HG03025 (cell line): ENCODE measurements around the gene HOXB6.

ENCODE experiments used
- ATAC-seq: cut with Tn5 transposase; IDR thresholded peaks from one replicate; pipeline ENCODE4 v1.9.1; 2021; ENCODE audit warnings: mild to moderate bottlenecking, moderate library complexity; ENCODE audit not compliant: unreplicated experiment, low FRiP score

The HOXB6 gene

GRCh38 chr17:48596735-48597527 is 7.9 kb downstream of the HOXB6 start:
- ATAC-seq: no peak

DNA sequence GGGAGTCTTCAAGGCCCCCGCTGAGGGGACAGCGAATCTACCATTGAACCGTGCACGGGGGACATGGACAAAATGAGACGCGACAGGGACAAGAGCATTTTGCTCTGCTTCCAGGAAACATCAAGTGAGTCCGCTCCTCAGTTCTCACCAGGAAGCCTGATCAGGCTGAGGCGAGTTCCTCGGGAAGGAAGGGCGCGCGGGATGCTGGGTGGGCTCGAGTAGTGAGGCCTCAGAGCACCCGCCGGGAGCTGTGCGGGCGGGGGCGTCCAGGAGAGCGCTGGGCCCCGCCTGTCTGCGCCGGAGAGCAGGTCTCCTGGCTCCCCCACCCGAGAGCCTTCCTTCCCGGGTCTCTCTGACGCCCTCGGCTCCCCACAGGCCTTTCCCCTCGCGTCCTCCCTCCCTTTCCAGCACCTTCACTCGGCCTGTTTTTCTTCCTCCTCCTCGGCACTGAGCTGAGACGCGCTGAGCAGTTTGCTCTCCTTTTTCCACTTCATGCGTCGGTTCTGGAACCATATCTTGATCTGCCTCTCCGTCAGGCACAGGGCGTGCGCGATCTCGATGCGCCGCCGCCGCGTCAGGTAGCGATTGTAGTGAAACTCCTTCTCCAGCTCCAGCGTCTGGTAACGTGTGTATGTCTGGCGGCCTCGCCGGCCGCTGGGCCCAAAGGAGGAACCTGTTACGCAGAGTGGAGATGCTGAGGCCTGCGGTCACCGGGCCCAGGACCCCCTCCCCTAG is 8.6 kb downstream of the HOXB6 start:
- no peak for ATAC-seq

GRCh38 chr17:48595278-48595999 is 9.3 kb downstream of the HOXB6 start:
- ATAC-seq: no peak

- no peak for ATAC-seq
Measured at GRCh38 chr17:48594538-48595277, 10.1 kb downstream of the HOXB6 start.

DNA sequence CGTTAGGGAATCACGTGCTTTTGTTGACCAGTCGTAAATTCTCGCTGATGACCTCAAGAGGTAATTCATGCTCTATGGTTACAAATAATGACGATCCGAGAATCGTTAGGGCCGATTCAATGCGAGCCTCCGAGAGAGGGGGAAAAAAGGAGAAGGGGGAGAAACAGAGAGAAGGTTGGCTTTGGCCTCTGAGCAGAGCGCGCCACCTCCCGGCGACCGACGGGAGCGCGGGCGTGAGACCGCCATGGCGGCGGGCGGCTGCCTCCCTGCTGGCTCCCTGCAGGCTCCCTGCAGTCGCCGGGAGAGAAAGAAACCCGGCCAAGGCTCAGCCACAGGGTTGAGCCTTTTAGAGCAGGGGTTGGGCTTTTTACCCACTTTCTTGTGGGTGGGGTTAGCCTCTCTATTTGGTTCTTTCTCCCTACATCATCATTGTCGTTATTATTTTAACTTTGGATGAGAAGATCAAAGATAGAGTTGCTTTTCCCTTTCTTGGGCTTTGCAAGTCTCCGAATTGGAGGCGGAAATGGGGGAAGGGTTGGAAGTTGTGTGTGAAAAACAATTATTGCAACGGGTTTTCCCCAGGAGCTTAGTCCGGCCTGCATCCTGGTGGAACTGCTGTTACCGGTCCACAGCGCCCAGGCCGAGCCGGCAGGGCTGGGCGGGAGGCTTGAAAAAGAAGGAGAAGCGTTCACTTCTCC is 10.8 kb downstream of the HOXB6 start:
- no peak for ATAC-seq

GRCh38 chr17:48593126-48593829 is 11.5 kb downstream of the HOXB6 start, which contains the start of gene HOXB5:
TSS of gene HOXB5 (minus strand) at chr17:48593779. CDS start at chr17:48593682, 97 bp downstream.
- ATAC-seq: no peak

DNA sequence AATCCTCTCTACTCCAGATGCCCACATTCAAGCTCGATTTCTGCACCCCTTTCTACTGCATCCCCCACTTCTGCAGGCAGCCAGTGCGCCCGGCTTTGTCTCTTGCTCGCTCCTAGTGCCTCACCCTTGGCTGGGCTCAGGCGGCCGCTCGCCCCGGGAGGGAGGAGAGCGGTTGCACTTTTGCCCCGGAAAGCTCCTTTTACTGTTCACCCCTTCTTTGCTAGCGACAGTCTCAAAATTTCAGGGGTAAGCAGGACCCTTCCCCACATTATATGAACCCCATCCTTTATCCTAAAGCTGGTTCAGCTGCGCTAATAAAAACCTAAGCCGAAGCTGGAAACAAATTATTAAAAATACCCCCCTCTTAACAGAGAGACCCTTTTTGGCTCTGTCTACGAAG is 12.2 kb downstream of the HOXB6 start:
- ATAC-seq: no peak

- ATAC-seq: no peak
Measured at GRCh38 chr17:48592057-48592514, 12.7 kb downstream of the HOXB6 start.

- no peak for ATAC-seq
Measured at GRCh38 chr17:48591255-48592056, 13.3 kb downstream of the HOXB6 start.

DNA sequence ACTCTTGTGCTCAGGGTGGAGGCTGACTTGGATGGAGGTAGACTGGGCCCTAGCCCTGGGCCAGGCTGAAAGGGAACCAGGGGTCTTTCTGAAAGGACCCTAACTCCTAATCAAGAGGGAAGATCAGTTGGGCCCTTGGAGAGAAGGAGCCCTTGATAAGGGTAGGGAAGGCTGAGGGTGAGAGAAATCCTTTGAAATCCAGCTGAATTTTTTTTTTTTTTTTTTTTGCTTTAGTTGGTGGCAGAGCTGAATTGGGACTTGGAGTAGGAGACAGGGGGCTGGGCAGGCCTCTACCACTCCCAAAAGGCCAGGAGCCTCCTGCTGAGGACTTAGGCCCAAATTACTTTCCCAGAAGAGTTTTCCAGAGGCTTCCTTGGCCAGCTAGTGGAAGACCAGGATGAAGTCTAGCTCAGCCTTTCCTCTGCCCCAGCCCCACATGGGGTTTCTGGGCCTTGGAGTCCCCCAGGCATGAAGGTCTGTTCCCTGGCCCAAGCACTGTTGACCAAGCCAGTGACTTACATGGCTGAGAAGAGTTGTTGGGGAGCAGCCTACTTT is 14.1 kb downstream of the HOXB6 start:
- no peak for ATAC-seq

GRCh38 chr17:48589831-48590606 is 14.8 kb downstream of the HOXB6 start, which contains the start of gene HOXB3:
TSS of gene HOXB3 (minus strand) at chr17:48590241. CDS start at chr17:48552474, 37,767 bp downstream.
- ATAC-seq: no peak

DNA sequence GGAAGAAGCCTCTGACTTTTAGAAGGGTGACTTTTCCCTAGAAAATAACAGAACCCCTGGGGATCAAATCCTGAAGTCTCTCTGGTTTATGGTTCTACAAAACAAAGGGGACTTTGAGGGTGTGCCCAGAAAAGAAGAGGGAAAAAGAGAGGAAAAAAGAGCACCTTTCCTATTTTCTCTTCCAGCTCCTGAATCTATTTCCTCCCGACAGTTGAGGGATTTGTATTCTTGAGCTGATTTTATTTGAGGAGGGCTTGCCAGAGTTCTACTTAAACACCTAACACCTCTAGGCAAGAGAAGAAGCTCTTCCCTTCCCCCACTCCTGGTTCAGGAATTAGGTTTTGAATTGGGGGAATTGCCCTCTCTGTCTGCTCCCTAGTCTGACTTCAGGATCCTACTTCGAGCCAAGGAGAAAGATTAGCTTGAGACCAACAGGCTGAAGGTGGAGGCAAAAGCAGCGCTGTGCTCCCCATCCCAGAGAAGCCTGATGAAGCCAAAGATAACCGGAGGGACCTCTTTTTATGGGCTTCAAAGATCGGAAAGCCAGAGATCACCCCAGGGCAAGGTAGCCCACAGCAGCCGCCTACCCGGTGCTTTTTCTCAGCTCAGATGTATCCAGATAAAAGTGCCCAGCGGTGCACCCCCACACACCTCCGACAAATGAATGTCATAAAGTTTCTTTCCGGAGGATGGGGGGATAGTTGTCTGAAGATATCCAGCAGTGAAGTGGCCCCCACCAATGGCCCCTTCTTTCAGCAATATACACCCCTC is 15.5 kb downstream of the HOXB6 start:
- no peak for ATAC-seq

GRCh38 chr17:48588528-48588927 is 16.3 kb downstream of the HOXB6 start:
- ATAC-seq: no peak

GRCh38 chr17:48588074-48588415 is 16.7 kb downstream of the HOXB6 start:
- ATAC-seq: no peak

DNA sequence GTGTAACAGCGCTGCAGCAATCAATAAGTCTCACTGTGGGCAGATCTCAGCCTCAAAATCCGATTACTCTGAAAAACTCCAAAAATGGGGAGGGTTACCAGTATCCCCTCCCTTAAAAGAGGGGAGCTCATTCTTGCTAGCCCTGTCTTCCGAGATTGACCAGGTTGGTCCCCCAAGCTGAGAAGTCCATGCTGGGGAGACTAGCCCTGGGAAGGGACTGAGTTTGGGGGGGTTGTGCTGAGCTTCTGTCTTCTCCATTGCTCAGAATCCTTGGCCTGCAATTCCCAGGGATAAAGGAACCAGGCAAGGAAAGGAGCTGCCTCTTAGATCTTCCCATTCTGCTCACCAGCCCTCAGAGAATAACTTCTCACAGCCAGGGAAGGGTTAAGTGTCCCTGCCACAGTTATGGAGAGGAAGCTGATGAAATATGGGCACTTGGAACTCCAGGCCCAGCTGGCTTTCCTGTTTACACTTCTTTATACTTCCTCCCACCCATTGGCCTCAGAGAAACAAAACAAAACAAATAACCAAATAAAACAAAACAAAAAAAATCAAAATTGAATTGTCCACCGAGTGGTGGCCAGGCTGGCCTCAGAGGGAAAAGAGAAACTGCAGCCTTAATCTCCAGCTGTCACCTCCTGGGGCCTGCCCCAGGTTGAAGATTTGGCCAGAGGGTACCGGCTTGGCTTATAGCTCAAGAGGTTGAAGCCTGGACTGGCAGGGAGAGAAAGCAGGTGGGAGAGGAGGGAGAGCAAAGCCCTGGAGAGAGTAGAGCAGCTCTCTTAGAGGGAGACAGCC is 17.3 kb downstream of the HOXB6 start:
- no peak for ATAC-seq
